Liver (tissue), 9 donors: ENCODE results near the gene TMEM176B. TPM values are rescaled to one million over a fixed set of nuclear protein-coding genes. Genes with fewer than 3 reads are reported as not detected.

Experiments used
- DNase-seq: peaks from one replicate; pipeline ENCODE4 v3.0.0-alpha.2; 2017; ENCODE audit warnings: low spot score
- H3K27ac ChIP-seq, 2 donors: one replicate each; pipeline ENCODE4 v1.7.0; 2013; ENCODE audit warnings: inconsistent platforms in 2 of 2, low read length in 2 of 2, control low read depth in 1 of 2, low read depth in 1 of 2, mild to moderate bottlenecking in 1 of 2
- H3K27me3 ChIP-seq, 4 donors: one replicate each; pipeline versions ENCODE4 v1.6.1 to v1.7.0; 2013; ENCODE audit warnings: low read length in 3 of 4, inconsistent platforms in 1 of 4, mild to moderate bottlenecking in 1 of 4, moderate library complexity in 1 of 4; ENCODE audit not compliant: control insufficient read depth in 4 of 4, insufficient read depth in 4 of 4
- H3K36me3 ChIP-seq, 4 donors: one replicate each; pipeline versions ENCODE4 v1.6.1 to v1.7.0; 2013; ENCODE audit warnings: low read length in 3 of 4, mild to moderate bottlenecking in 3 of 4, low read depth in 1 of 4, moderate library complexity in 1 of 4; ENCODE audit not compliant: control insufficient read depth in 4 of 4, insufficient read depth in 3 of 4
- H3K4me1 ChIP-seq, 4 donors: one replicate each; pipeline versions ENCODE4 v1.6.1 to v1.7.0; 2013; ENCODE audit warnings: low read length in 3 of 4, mild to moderate bottlenecking in 3 of 4, moderate library complexity in 1 of 4; ENCODE audit not compliant: control insufficient read depth in 4 of 4, insufficient read depth in 4 of 4
- H3K4me3 ChIP-seq, 3 donors: one replicate each; pipeline versions ENCODE4 v1.6.1 to v1.7.0; 2013; ENCODE audit warnings: low read length in 3 of 3, control low read depth in 1 of 3, low read depth in 1 of 3, mild to moderate bottlenecking in 1 of 3
- H3K9ac ChIP-seq, 2 donors: one replicate each; pipeline ENCODE4 v1.7.0; 2013; ENCODE audit warnings: low read length in 2 of 2, mild to moderate bottlenecking in 2 of 2, moderate library complexity in 2 of 2, control low read depth in 1 of 2, low read depth in 1 of 2
- H3K9me3 ChIP-seq, 4 donors: one replicate each; pipeline versions ENCODE4 v1.6.1 to v1.7.0; 2013; ENCODE audit warnings: low read length in 3 of 4; ENCODE audit not compliant: control insufficient read depth in 4 of 4
- ATF3 ChIP-seq: IDR thresholded peaks from 2 replicates; pipeline ENCODE4 v1.6.1; 2016; ENCODE audit warnings: antibody characterized with exemption
- CTCF ChIP-seq: fragments of 150-350 bp; IDR thresholded peaks from 2 replicates; pipeline ENCODE4 v1.5.1; 2017; ENCODE audit warnings: improper control_type of control experiment, low read depth, low read length; ENCODE audit not compliant: missing input control
- EGR1 ChIP-seq, 2 donors: IDR thresholded peaks; 2 replicates each; pipeline ENCODE4 v1.6.1; 2016 to 2018; ENCODE audit warnings: antibody characterized with exemption in 2 of 2, low read depth in 2 of 2
- HNF4G ChIP-seq: IDR thresholded peaks from 2 replicates; pipeline ENCODE4 v1.6.1; 2016; ENCODE audit warnings: antibody characterized with exemption
- JUND ChIP-seq, 2 donors: IDR thresholded peaks; 2 replicates each; pipeline ENCODE4 v1.6.1; 2016; ENCODE audit warnings: antibody characterized with exemption in 2 of 2
- MAX ChIP-seq: IDR thresholded peaks from 2 replicates; pipeline ENCODE4 v1.6.1; 2016; ENCODE audit warnings: antibody characterized with exemption
- NR2F2 ChIP-seq: IDR thresholded peaks from 2 replicates; pipeline ENCODE4 v1.6.1; 2016; ENCODE audit warnings: antibody characterized with exemption
- RAD21 ChIP-seq, 2 donors: IDR thresholded peaks; 2 replicates each; pipeline ENCODE4 v1.6.1; 2016; ENCODE audit warnings: antibody characterized with exemption in 2 of 2, mild to moderate bottlenecking in 2 of 2
- REST ChIP-seq: IDR thresholded peaks from 2 replicates; pipeline ENCODE4 v1.6.1; 2016; ENCODE audit warnings: antibody characterized with exemption, mild to moderate bottlenecking
- SP1 ChIP-seq: IDR thresholded peaks from 2 replicates; pipeline ENCODE4 v1.6.1; 2018; ENCODE audit warnings: antibody characterized with exemption, mild to moderate bottlenecking
- TAF1 ChIP-seq: conservative IDR thresholded peaks from 2 replicates; pipeline ENCODE4 v1.6.1; 2016; ENCODE audit warnings: antibody characterized with exemption, mild to moderate bottlenecking
- YY1 ChIP-seq: IDR thresholded peaks from 2 replicates; pipeline ENCODE4 v1.6.1; 2016; ENCODE audit warnings: antibody characterized with exemption, mild to moderate bottlenecking
- WGBS: extraction: QIAGEN DNeasy Blood & Tissue Kit; methylation state at CpG from one replicate; pipeline ENCODE4 v1.1.7; 2013; 5-methylcytosine and 5-hydroxymethylcytosine counted together
- polyA plus RNA-seq, 2 donors: library from polyadenylated mRNA; stranded (reverse) in 1 of 2; unstranded in 1 of 2; fragments of 200-250 nt in 1 of 2; fragments of >200 nt in 1 of 2; fragmentation: Nextera tagmentation in 1 of 2; extraction: Ambion mirVana in 1 of 2; gene quantifications; one replicate each; pipeline versions ENCODE4 v1.2.1 to v1.2.3, GENCODE V29; 2013 to 2015
- total RNA-seq, 2 donors: library from RNA; depleted of rRNA; stranded (reverse); fragments of >200 nt; gene quantifications; one replicate each; pipeline ENCODE4 v1.2.3, GENCODE V29; 2014
- donor health status: healthy.
- donor health status: healthy.
- donor health status: healthy.
- donor health status: healthy.
- donor health status: healthy.

TMEM176B gene
- total and polyA plus RNA-seq, 4 donors: 382 to 1,317 (median 999) TPM

GRCh38 chr7:150756858-150757257, 43.3 kb downstream of the TMEM176B start:
- Histone ChIP-seq H3K36me3 (no peaks in the 10 kb centered on the region), H3K9me3 (no peaks in the 10 kb centered on the region), H3K9ac (no peak overlapping the region), H3K4me1 (peaks cover 0 to 5% (median 0%) of the 10 kb centered on the region in 4 donors), H3K27me3 (no peaks in the 10 kb centered on the region), H3K27ac (no peak overlapping the region), H3K4me3 (no peak overlapping the region)
- TF ChIP-seq TAF1 (no peak), RAD21 (IDR thresholded peaks at IDR 0.05) (peak; percentile 80 to 83), YY1 (no peak), HNF4G (no peak), MAX (no peak), REST (no peak), CTCF (peak; percentile 52), SP1 (no peak), NR2F2 (no peak)
- 54% methylated on average over 1 of the region's 1 CpG for WGBS
- no peak for DNase-seq

- WGBS: 88% methylated on average over 3 of the region's 3 CpGs
- H3K4me1 ChIP-seq: peaks cover 0 to 8% (median 0%) of the 10 kb centered on the region in 4 donors
Measured at GRCh38 chr7:150756166-150756565, 44.0 kb downstream of the TMEM176B start.

More at GRCh38 chr7:150756166-150756565, 44.0 kb downstream of the TMEM176B start:
- Histone ChIP-seq H3K4me3 (no peak overlapping the region), H3K36me3 (no peaks in the 10 kb centered on the region), H3K9me3 (no peaks in the 10 kb centered on the region), H3K9ac (no peak overlapping the region), H3K27me3 (no peaks in the 10 kb centered on the region), H3K27ac (peak overlapping the region in 1 of 2 donors; percentile 9)
- TF ChIP-seq EGR1 (IDR thresholded peaks at IDR 0.05; ENCODE audit: low read depth in 2 of 2) (no peak), REST (no peak), JUND (IDR thresholded peaks at IDR 0.05) (no peak), HNF4G (no peak), ATF3 (no peak), SP1 (no peak), TAF1 (no peak)
- DNase-seq: no peak
